HL-60 (cell line): Measurements from ENCODE around the gene FIBP.

Source experiments
- DNase-seq, 2 experiments: peaks; one replicate each; pipeline ENCODE4 v3.0.0-alpha.2; 2010 to 2020; ENCODE audit warnings: low read depth in 1 of 2, low spot score in 1 of 2
- H3K27ac ChIP-seq: fragments of 250-450 bp; sonication (Bioruptor Pico); replicated peaks from 2 replicates; pipeline ENCODE4 v1.5.1; 2020; ENCODE audit warnings: mild to moderate bottlenecking, moderate library complexity
- H3K27me3 ChIP-seq: fragments of 250-450 bp; sonication (Bioruptor Pico); 2 replicates; pipeline ENCODE4 v1.5.1; 2021; ENCODE audit warnings: mild to moderate bottlenecking, moderate library complexity; ENCODE audit not compliant: insufficient read depth, poor library complexity, severe bottlenecking
- H3K4me3 ChIP-seq: replicated peaks from 2 replicates; pipeline ENCODE4 v1.5.1; 2011; ENCODE audit warnings: mild to moderate bottlenecking, control low read depth, low read length; ENCODE audit not compliant: insufficient read depth
- GABPA ChIP-seq: IDR thresholded peaks from 2 replicates; pipeline ENCODE4 v1.6.1; 2012; ENCODE audit warnings: low read depth
- POLR2AphosphoS5 ChIP-seq: IDR thresholded peaks from 2 replicates; pipeline ENCODE4 v1.6.1; 2012; ENCODE audit warnings: low read depth
- SPI1 ChIP-seq: IDR thresholded peaks from 2 replicates; pipeline ENCODE4 v1.6.1; 2012; ENCODE audit warnings: low read depth, mild to moderate bottlenecking, borderline replicate concordance
- TF ChIP-seq, protein P1 (sequence below): IDR thresholded peaks from 2 replicates; pipeline ENCODE4 v1.6.1; 2012; ENCODE audit warnings: low read depth; ENCODE audit not compliant: insufficient replicate concordance
- TF ChIP-seq, protein P2 (sequence below): IDR thresholded peaks from one replicate; pipeline ENCODE4 v1.5.1; 2011; ENCODE audit warnings: low read length, control low read depth, inconsistent platforms; ENCODE audit not compliant: insufficient read depth

Gene FIBP

GRCh38 chr11:65870706-65871681 is 17.3 kb downstream of the FIBP start:
- Histone ChIP-seq H3K27me3 (no peaks in the 10 kb centered on the region), H3K27ac (no peak overlapping the region), H3K4me3 (no peak overlapping the region)
- TF ChIP-seq, protein P1, sequence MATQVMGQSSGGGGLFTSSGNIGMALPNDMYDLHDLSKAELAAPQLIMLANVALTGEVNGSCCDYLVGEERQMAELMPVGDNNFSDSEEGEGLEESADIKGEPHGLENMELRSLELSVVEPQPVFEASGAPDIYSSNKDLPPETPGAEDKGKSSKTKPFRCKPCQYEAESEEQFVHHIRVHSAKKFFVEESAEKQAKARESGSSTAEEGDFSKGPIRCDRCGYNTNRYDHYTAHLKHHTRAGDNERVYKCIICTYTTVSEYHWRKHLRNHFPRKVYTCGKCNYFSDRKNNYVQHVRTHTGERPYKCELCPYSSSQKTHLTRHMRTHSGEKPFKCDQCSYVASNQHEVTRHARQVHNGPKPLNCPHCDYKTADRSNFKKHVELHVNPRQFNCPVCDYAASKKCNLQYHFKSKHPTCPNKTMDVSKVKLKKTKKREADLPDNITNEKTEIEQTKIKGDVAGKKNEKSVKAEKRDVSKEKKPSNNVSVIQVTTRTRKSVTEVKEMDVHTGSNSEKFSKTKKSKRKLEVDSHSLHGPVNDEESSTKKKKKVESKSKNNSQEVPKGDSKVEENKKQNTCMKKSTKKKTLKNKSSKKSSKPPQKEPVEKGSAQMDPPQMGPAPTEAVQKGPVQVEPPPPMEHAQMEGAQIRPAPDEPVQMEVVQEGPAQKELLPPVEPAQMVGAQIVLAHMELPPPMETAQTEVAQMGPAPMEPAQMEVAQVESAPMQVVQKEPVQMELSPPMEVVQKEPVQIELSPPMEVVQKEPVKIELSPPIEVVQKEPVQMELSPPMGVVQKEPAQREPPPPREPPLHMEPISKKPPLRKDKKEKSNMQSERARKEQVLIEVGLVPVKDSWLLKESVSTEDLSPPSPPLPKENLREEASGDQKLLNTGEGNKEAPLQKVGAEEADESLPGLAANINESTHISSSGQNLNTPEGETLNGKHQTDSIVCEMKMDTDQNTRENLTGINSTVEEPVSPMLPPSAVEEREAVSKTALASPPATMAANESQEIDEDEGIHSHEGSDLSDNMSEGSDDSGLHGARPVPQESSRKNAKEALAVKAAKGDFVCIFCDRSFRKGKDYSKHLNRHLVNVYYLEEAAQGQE, result no peak
- TF ChIP-seq GABPA (no peak), SPI1 (no peak), POLR2AphosphoS5 (no peak)
- TF ChIP-seq, protein P2, sequence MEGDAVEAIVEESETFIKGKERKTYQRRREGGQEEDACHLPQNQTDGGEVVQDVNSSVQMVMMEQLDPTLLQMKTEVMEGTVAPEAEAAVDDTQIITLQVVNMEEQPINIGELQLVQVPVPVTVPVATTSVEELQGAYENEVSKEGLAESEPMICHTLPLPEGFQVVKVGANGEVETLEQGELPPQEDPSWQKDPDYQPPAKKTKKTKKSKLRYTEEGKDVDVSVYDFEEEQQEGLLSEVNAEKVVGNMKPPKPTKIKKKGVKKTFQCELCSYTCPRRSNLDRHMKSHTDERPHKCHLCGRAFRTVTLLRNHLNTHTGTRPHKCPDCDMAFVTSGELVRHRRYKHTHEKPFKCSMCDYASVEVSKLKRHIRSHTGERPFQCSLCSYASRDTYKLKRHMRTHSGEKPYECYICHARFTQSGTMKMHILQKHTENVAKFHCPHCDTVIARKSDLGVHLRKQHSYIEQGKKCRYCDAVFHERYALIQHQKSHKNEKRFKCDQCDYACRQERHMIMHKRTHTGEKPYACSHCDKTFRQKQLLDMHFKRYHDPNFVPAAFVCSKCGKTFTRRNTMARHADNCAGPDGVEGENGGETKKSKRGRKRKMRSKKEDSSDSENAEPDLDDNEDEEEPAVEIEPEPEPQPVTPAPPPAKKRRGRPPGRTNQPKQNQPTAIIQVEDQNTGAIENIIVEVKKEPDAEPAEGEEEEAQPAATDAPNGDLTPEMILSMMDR, result no peak
- DNase-seq, result peak in 1 of 2 experiments; percentile 68

GRCh38 chr11:65870307-65870658 is 18.0 kb downstream of the FIBP start:
- no peak overlapping the region for H3K27ac ChIP-seq
- H3K27me3 ChIP-seq, result no peaks in the 10 kb centered on the region
- H3K4me3 ChIP-seq, result no peak overlapping the region
- TF ChIP-seq GABPA (no peak), POLR2AphosphoS5 (no peak; the same call in 1 of the 2 replicates), SPI1 (no peak)
- TF ChIP-seq, protein P2, result no peak
- TF ChIP-seq, protein P1, result no peak
- no peak for DNase-seq

DNA sequence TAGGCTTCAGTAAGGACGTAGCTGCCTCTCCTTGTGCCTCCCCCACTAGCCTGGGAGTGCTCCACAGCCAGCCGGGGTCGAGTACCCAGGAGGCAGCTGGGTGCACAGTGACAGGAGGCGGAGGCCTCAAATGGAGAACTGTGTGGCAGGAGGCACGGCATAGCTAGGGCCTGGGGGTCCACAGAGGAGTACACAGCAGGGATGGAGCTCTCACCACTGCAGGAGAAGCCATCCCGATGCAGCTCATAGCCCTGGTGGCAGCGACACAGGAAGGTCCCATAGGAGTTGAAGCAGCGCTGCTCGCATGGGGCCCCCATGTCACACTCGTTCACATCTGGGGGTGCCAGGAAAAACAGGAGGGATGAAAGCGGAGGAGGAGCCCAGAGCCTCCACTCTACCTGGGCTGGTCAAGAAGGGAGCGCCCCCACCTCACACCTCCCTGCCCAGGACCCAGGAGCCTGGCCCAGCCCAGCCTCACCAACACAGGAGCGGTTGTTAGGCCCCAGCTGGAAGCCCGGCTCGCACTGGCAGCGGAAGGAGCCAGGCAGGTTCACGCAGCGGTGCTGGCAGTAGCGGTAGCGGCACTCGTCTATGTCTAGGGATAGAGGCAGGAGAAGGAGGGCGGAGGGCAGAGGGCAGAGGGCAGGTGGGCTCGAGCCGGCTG is 18.5 kb downstream of the FIBP start:
- Histone ChIP-seq H3K4me3 (no peak overlapping the region), H3K27ac (no peak overlapping the region), H3K27me3 (no peaks in the 10 kb centered on the region)
- DNase-seq, result no peak
- TF ChIP-seq, protein P2, result no peak
- TF ChIP-seq POLR2AphosphoS5, result peak; percentile 24; the same call in 1 of the 2 replicates
- no peak for TF ChIP-seq SPI1
